Astrocyte (in vitro differentiated cells and primary cell): ENCODE results near the gene METTL25B. TPM values are rescaled to one million over a fixed set of nuclear protein-coding genes. Genes with fewer than 3 reads are reported as not detected.
"Not testable (repeated sequence)": the region's sequence is repeated elsewhere in the genome, so short reads cannot be mapped to it uniquely, and the experiment has no call there.

Experiments used
- DNase-seq: peaks from one replicate; pipeline ENCODE4 v3.0.0-alpha.2; 2010; ENCODE audit warnings: low read depth
- FAIRE-seq: peaks from 2 replicates; lab custom pipeline; 2011; peaks lifted over from hg19 to GRCh38; lab: Jason Lieb, UNC
- H2AFZ ChIP-seq: 2 replicates; pipeline ENCODE4 v1.6.0; 2012; ENCODE audit warnings: low read depth, low read length, inconsistent platforms
- H3K27ac ChIP-seq: 2 replicates; pipeline ENCODE4 v1.5.1; 2011; ENCODE audit warnings: low read depth, low read length, inconsistent platforms
- H3K27me3 ChIP-seq: 2 replicates; pipeline ENCODE4 v1.6.0; 2011; ENCODE audit warnings: low read length, inconsistent platforms; ENCODE audit not compliant: insufficient read depth
- H3K36me3 ChIP-seq: 2 replicates; pipeline ENCODE4 v1.5.1; 2011; ENCODE audit warnings: low read length, inconsistent platforms; ENCODE audit not compliant: insufficient read depth
- H3K4me1 ChIP-seq: 2 replicates; pipeline ENCODE4 v1.5.1; 2011; ENCODE audit warnings: low read length, inconsistent platforms; ENCODE audit not compliant: insufficient read depth
- H3K4me2 ChIP-seq: 2 replicates; pipeline ENCODE4 v1.6.0; 2012; ENCODE audit warnings: low read length, inconsistent platforms
- H3K4me3 ChIP-seq: 2 replicates; pipeline ENCODE4 v1.5.1; 2011; ENCODE audit warnings: low read depth, mild to moderate bottlenecking, low read length, inconsistent platforms; ENCODE audit not compliant: insufficient read depth
- H3K79me2 ChIP-seq: 2 replicates; pipeline ENCODE4 v1.6.0; 2012; ENCODE audit warnings: mild to moderate bottlenecking, low read length, inconsistent platforms; ENCODE audit not compliant: insufficient read depth
- H3K9ac ChIP-seq: 2 replicates; pipeline ENCODE4 v1.6.0; 2012; ENCODE audit warnings: mild to moderate bottlenecking, low read length, inconsistent platforms
- H3K9me3 ChIP-seq: 2 replicates; pipeline ENCODE4 v1.5.1; 2012; ENCODE audit warnings: low read depth, mild to moderate bottlenecking, low read length, inconsistent platforms; ENCODE audit not compliant: insufficient read depth
- H4K20me1 ChIP-seq: 2 replicates; pipeline ENCODE4 v1.6.0; 2012; ENCODE audit warnings: low read length, inconsistent platforms; ENCODE audit not compliant: insufficient read depth
- H3K27ac Mint-ChIP-seq: one replicate; pipeline ENCODE4 v1.8.0; 2021; ENCODE audit warnings: mild to moderate bottlenecking, mixed read lengths; ENCODE audit not compliant: unreplicated experiment
- H3K27me3 Mint-ChIP-seq: one replicate; pipeline ENCODE4 v1.8.0; 2021; ENCODE audit warnings: low read depth, mixed read lengths; ENCODE audit not compliant: unreplicated experiment
- H3K36me3 Mint-ChIP-seq: one replicate; pipeline ENCODE4 v1.8.0; 2021; ENCODE audit warnings: low read depth, mixed read lengths; ENCODE audit not compliant: unreplicated experiment
- H3K4me1 Mint-ChIP-seq: one replicate; pipeline ENCODE4 v1.8.0; 2021; ENCODE audit warnings: low read depth, mixed read lengths; ENCODE audit not compliant: unreplicated experiment
- H3K4me3 Mint-ChIP-seq: one replicate; pipeline ENCODE4 v1.8.0; 2021; ENCODE audit warnings: mild to moderate bottlenecking, moderate library complexity, mixed read lengths; ENCODE audit not compliant: unreplicated experiment
- H3K9me3 Mint-ChIP-seq: one replicate; pipeline ENCODE4 v1.8.0; 2021; ENCODE audit warnings: mild to moderate bottlenecking, mixed read lengths; ENCODE audit not compliant: unreplicated experiment
- EZH2 ChIP-seq: IDR thresholded peaks from 2 replicates; pipeline ENCODE4 v1.6.1; 2012; ENCODE audit warnings: mild to moderate bottlenecking, low read length, inconsistent platforms; ENCODE audit not compliant: insufficient read depth
- total RNA-seq: library from RNA; stranded (reverse); gene quantifications from 2 replicates; pipeline ENCODE4 v1.2.1, GENCODE V29; 2021
- TF ChIP-seq, protein P1 (sequence below): IDR thresholded peaks from 2 replicates; pipeline ENCODE4 v1.5.1; 2011; ENCODE audit warnings: low read depth, mild to moderate bottlenecking, inconsistent platforms, low read length, moderate library complexity; ENCODE audit not compliant: insufficient read depth

Gene METTL25B
- total RNA-seq, 1 donor from 2014 or later: 9.9 TPM

- H3K27ac ChIP-seq: no peak overlapping the region
- no peaks in the 10 kb centered on the region for H3K27me3 Mint-ChIP-seq
- DNase-seq (no peak), FAIRE-seq (no peak)
- H3K9me3 Mint-ChIP-seq: no peaks in the 10 kb centered on the region
- no peak for TF ChIP-seq EZH2
- TF ChIP-seq, protein P1, sequence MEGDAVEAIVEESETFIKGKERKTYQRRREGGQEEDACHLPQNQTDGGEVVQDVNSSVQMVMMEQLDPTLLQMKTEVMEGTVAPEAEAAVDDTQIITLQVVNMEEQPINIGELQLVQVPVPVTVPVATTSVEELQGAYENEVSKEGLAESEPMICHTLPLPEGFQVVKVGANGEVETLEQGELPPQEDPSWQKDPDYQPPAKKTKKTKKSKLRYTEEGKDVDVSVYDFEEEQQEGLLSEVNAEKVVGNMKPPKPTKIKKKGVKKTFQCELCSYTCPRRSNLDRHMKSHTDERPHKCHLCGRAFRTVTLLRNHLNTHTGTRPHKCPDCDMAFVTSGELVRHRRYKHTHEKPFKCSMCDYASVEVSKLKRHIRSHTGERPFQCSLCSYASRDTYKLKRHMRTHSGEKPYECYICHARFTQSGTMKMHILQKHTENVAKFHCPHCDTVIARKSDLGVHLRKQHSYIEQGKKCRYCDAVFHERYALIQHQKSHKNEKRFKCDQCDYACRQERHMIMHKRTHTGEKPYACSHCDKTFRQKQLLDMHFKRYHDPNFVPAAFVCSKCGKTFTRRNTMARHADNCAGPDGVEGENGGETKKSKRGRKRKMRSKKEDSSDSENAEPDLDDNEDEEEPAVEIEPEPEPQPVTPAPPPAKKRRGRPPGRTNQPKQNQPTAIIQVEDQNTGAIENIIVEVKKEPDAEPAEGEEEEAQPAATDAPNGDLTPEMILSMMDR: no peak
- H3K36me3 Mint-ChIP-seq: peaks cover 2% of the 10 kb centered on the region
- no peaks in the 10 kb centered on the region for H4K20me1 ChIP-seq
- H3K9ac ChIP-seq: no peak overlapping the region
- no peak overlapping the region for H3K4me3 ChIP-seq
- H3K9me3 ChIP-seq: no peaks in the 10 kb centered on the region
- no peak overlapping the region for H3K4me3 Mint-ChIP-seq
- no peak overlapping the region for H3K4me2 ChIP-seq
- H3K4me1 ChIP-seq: peaks cover 3% of the 10 kb centered on the region
- peaks cover 2% of the 10 kb centered on the region for H3K4me1 Mint-ChIP-seq
- no peaks in the 10 kb centered on the region for H3K27me3 ChIP-seq
- no peak overlapping the region for H2AFZ ChIP-seq
- H3K79me2 ChIP-seq: no peaks in the 10 kb centered on the region
- no peaks in the 10 kb centered on the region for H3K36me3 ChIP-seq
- peak overlapping the region; percentile 58 for H3K27ac Mint-ChIP-seq
Measured at GRCh38 chr1:156760092-156760795, 32.0 kb downstream of the METTL25B start.

GRCh38 chr1:156760796-156761104, 32.5 kb downstream of the METTL25B start:
- H3K36me3 ChIP-seq: no peaks in the 10 kb centered on the region
- no peak overlapping the region for H3K4me3 ChIP-seq
- peaks cover 3% of the 10 kb centered on the region for H3K4me1 ChIP-seq
- peaks cover 2% of the 10 kb centered on the region for H3K36me3 Mint-ChIP-seq
- no peak overlapping the region for H3K4me2 ChIP-seq
- no peaks in the 10 kb centered on the region for H3K27me3 Mint-ChIP-seq
- peaks cover 2% of the 10 kb centered on the region for H3K4me1 Mint-ChIP-seq
- no peaks in the 10 kb centered on the region for H3K27me3 ChIP-seq
- H3K9me3 ChIP-seq: no peaks in the 10 kb centered on the region
- no peak for FAIRE-seq
- H2AFZ ChIP-seq: no peak overlapping the region
- no peaks in the 10 kb centered on the region for H4K20me1 ChIP-seq
- no peak overlapping the region for H3K4me3 Mint-ChIP-seq
- no peak overlapping the region for H3K27ac ChIP-seq
- H3K27ac Mint-ChIP-seq: peak overlapping the region; percentile 58
- no peak overlapping the region for H3K9ac ChIP-seq
- no peaks in the 10 kb centered on the region for H3K79me2 ChIP-seq
- no peak for TF ChIP-seq EZH2
- TF ChIP-seq, protein P1: no peak
- no peaks in the 10 kb centered on the region for H3K9me3 Mint-ChIP-seq
- no peak for DNase-seq

DNA sequence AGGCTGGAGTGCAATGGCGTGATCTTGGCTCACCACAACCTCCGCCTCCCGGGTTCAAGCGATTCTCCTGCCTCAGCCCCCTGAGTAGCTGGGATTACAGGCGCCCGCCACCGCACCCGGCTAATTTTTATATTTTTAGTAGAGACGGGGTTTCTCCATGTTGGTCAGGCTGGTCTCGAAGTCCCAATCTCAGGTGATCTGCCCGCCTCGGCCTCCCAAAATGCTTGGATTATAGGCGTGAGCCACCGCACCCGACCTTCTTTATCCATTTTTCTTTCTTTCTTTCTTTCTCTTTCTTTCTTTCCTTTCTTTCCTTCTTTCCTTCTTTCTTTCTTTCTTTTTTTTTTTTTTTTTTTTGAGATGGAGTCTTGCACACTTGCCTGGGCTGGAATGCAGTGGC, 36.9 kb downstream of the METTL25B start:
- not testable (repeated sequence) for H3K27ac Mint-ChIP-seq

More for the DNA sequence above, 36.9 kb downstream of the METTL25B start:
- H3K4me1 ChIP-seq: peaks cover 12% of the 10 kb centered on the region
- peaks cover 35% of the 10 kb centered on the region for H3K79me2 ChIP-seq
- H2AFZ ChIP-seq, H3K4me2 ChIP-seq, H3K9me3 Mint-ChIP-seq, H3K27me3 ChIP-seq, H3K4me3 ChIP-seq, H3K36me3 Mint-ChIP-seq, H3K9ac ChIP-seq, DNase-seq, H3K36me3 ChIP-seq, H3K9me3 ChIP-seq, H3K27me3 Mint-ChIP-seq, H3K27ac ChIP-seq, FAIRE-seq: not testable (repeated sequence)
- H3K4me3 Mint-ChIP-seq: peak overlapping the region; percentile 57
- peaks cover 17% of the 10 kb centered on the region for H4K20me1 ChIP-seq
- H3K4me1 Mint-ChIP-seq: peaks cover 21% of the 10 kb centered on the region
